IMR-90 (cell line): ENCODE results near the gene USP31.

ENCODE experiments used
- BHLHE40 ChIP-seq: fragments of 150-350 bp; IDR thresholded peaks from 2 replicates; pipeline ENCODE4 v1.6.1; 2016; ENCODE audit warnings: mild to moderate bottlenecking, low read depth, low read length
- CEBPB ChIP-seq: IDR thresholded peaks from 2 replicates; pipeline ENCODE4 v1.6.1; 2012; ENCODE audit warnings: low read depth, low read length, improper control_type of control experiment
- FOS ChIP-seq: fragments of 150-350 bp; IDR thresholded peaks from 2 replicates; pipeline ENCODE4 v1.6.1; 2016; ENCODE audit warnings: low read depth, low read length
- MAZ ChIP-seq: IDR thresholded peaks from 2 replicates; pipeline ENCODE4 v1.6.1; 2012; ENCODE audit warnings: low read depth, mild to moderate bottlenecking, low read length, improper control_type of control experiment, moderate library complexity, borderline replicate concordance
- POLR2A ChIP-seq: IDR thresholded peaks from 2 replicates; pipeline ENCODE4 v1.6.1; 2012; ENCODE audit warnings: mild to moderate bottlenecking, low read depth, low read length
- RAD21 ChIP-seq: IDR thresholded peaks from 2 replicates; pipeline ENCODE4 v1.6.1; 2012; ENCODE audit warnings: low read length, improper control_type of control experiment
- RCOR1 ChIP-seq: IDR thresholded peaks from 2 replicates; pipeline ENCODE4 v1.6.1; 2012; ENCODE audit warnings: mild to moderate bottlenecking, low read length, improper control_type of control experiment; ENCODE audit not compliant: insufficient replicate concordance
- RFX5 ChIP-seq: IDR thresholded peaks from 2 replicates; pipeline ENCODE4 v1.8.0; 2012; ENCODE audit warnings: low read depth, mild to moderate bottlenecking, low read length, moderate library complexity
- SMC3 ChIP-seq: fragments of 150-350 bp; IDR thresholded peaks from 2 replicates; pipeline ENCODE4 v1.6.1; 2016; ENCODE audit warnings: low read depth, mild to moderate bottlenecking, antibody characterized with exemption, low read length, moderate library complexity
- TF ChIP-seq, protein P1 (sequence below): conservative IDR thresholded peaks from 2 replicates; pipeline ENCODE4 v1.5.1; 2012; ENCODE audit warnings: mild to moderate bottlenecking, low read depth, low read length, improper control_type of control experiment
- TF ChIP-seq, protein P2 (sequence below): fragments of 150-350 bp; IDR thresholded peaks from 2 replicates; pipeline ENCODE4 v1.6.1; 2016; ENCODE audit warnings: low read depth, mild to moderate bottlenecking, low read length, moderate library complexity, borderline replicate concordance
- TF ChIP-seq, protein P3 (sequence below): fragments of 150-350 bp; IDR thresholded peaks from 2 replicates; pipeline ENCODE4 v1.6.1; 2017; ENCODE audit warnings: mild to moderate bottlenecking, antibody characterized with exemption, low read length, low read depth

DNA sequence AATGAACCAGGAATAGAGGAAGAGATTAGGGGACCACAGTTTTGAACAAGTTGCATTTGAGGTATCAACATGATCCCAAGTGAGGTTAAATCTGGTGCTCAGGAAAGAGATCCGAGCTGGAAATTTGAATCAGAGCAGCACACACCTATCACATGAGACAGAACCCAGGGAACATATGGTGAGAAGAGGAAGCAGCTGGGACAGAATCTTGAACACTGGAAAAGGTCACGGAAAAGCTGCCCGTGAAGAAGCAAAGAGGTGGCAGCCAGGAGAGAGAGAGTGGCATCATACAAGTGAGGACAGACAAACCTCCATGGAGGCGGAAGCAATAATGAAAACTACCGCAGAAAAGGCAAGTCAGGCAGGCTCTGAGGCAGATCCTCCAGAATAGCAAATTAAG, 36.1 kb downstream of the USP31 start:
- TF ChIP-seq RAD21 = no peak
- TF ChIP-seq FOS = no peak
- TF ChIP-seq, protein P1, sequence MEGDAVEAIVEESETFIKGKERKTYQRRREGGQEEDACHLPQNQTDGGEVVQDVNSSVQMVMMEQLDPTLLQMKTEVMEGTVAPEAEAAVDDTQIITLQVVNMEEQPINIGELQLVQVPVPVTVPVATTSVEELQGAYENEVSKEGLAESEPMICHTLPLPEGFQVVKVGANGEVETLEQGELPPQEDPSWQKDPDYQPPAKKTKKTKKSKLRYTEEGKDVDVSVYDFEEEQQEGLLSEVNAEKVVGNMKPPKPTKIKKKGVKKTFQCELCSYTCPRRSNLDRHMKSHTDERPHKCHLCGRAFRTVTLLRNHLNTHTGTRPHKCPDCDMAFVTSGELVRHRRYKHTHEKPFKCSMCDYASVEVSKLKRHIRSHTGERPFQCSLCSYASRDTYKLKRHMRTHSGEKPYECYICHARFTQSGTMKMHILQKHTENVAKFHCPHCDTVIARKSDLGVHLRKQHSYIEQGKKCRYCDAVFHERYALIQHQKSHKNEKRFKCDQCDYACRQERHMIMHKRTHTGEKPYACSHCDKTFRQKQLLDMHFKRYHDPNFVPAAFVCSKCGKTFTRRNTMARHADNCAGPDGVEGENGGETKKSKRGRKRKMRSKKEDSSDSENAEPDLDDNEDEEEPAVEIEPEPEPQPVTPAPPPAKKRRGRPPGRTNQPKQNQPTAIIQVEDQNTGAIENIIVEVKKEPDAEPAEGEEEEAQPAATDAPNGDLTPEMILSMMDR = no peak
- no peak for TF ChIP-seq POLR2A
- no peak for TF ChIP-seq CEBPB
- TF ChIP-seq RFX5 = no peak
- TF ChIP-seq MAZ = no peak
- TF ChIP-seq, protein P2, sequence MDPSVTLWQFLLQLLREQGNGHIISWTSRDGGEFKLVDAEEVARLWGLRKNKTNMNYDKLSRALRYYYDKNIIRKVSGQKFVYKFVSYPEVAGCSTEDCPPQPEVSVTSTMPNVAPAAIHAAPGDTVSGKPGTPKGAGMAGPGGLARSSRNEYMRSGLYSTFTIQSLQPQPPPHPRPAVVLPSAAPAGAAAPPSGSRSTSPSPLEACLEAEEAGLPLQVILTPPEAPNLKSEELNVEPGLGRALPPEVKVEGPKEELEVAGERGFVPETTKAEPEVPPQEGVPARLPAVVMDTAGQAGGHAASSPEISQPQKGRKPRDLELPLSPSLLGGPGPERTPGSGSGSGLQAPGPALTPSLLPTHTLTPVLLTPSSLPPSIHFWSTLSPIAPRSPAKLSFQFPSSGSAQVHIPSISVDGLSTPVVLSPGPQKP = no peak
- TF ChIP-seq, protein P3, sequence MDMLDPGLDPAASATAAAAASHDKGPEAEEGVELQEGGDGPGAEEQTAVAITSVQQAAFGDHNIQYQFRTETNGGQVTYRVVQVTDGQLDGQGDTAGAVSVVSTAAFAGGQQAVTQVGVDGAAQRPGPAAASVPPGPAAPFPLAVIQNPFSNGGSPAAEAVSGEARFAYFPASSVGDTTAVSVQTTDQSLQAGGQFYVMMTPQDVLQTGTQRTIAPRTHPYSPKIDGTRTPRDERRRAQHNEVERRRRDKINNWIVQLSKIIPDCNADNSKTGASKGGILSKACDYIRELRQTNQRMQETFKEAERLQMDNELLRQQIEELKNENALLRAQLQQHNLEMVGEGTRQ = no peak
- no peak for TF ChIP-seq RCOR1
- no peak for TF ChIP-seq SMC3
- no peak for TF ChIP-seq BHLHE40
